ENCODE results near the gene HDGFL2.

DNA sequence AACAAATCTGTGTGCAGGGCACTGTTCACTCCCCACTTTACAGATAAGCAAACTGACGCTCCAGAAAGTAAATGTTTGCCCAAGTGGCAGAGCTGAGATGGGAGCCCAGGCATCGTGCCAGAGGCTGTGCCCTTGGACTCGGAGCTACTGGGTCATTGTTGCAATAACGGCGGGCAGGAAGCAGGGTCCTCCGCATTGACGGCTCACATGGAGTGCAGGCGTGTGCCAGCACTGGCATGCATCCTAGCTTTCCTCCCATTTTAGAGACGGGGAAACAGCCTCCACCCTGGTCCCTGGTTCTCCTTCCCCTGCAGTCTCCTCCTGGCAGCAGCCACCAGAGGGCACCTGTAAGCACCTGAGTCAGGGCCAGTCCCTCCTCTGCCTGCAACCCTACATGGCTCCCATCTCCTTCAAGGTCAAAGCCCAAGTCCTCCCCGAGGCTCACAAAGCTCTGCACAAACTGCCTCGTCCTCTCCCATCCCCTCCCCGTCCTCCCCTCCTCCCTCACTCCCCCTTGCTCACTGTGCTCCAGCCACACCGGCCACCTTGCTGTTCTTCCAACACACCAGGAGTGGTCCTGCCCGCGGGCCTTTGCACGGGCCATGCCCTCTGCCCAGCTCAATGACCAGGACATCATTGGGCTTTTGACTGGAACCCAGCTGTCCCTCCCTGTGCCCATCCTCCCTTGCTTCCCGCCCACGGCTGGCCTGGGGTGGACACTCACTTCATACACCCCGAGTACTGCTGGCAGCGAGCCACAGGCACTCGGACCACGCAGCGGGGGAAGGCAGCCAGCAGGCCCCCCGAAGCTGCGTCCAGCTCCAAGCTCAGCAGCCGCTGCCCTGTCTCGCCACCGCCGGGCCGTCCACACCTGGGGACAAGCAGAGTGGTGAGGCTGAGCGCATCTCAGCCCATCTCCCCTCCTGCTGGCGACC, 75.5 kb downstream of the HDGFL2 start:
- TF ChIP-seq, protein P1, sequence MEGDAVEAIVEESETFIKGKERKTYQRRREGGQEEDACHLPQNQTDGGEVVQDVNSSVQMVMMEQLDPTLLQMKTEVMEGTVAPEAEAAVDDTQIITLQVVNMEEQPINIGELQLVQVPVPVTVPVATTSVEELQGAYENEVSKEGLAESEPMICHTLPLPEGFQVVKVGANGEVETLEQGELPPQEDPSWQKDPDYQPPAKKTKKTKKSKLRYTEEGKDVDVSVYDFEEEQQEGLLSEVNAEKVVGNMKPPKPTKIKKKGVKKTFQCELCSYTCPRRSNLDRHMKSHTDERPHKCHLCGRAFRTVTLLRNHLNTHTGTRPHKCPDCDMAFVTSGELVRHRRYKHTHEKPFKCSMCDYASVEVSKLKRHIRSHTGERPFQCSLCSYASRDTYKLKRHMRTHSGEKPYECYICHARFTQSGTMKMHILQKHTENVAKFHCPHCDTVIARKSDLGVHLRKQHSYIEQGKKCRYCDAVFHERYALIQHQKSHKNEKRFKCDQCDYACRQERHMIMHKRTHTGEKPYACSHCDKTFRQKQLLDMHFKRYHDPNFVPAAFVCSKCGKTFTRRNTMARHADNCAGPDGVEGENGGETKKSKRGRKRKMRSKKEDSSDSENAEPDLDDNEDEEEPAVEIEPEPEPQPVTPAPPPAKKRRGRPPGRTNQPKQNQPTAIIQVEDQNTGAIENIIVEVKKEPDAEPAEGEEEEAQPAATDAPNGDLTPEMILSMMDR (conservative IDR thresholded peaks at IDR 0.05 in 1 of 2, IDR thresholded peaks at IDR 0.05 in 1 of 2; ENCODE audit: low read depth in 1 of 2, low read length in 2 of 2) = peak in 1 of 2 donors; percentile 29
- no peak for TF ChIP-seq EZH2 (IDR thresholded peaks at IDR 0.05; ENCODE audit: low read length, missing control alignments)
